A549 treated with dexamethasone at 1 μM for 4 hours (cell line): ENCODE measurements around the gene CDKN2D. TPM values are rescaled to one million over a fixed set of nuclear protein-coding genes. Genes with fewer than 3 reads are reported as not detected.

ENCODE experiments used
- total RNA-seq: library from RNA; stranded (reverse); fragments of 200-300 nt; extraction: Qiagen RNA extraction; gene quantifications from 5 replicates; pipeline ENCODE4 v1.2.3, GENCODE V29; 2022

CDKN2D gene
- 4.6 to 5.9 TPM (median 5.3 TPM) in 5 replicates for total RNA-seq

GRCh38 chr19:10568826-10569651, at the start of gene CDKN2D:
CDKN2D (minus strand) TSS chr19:10568979; CDS start chr19:10568653, 326 bp downstream.

DNA sequence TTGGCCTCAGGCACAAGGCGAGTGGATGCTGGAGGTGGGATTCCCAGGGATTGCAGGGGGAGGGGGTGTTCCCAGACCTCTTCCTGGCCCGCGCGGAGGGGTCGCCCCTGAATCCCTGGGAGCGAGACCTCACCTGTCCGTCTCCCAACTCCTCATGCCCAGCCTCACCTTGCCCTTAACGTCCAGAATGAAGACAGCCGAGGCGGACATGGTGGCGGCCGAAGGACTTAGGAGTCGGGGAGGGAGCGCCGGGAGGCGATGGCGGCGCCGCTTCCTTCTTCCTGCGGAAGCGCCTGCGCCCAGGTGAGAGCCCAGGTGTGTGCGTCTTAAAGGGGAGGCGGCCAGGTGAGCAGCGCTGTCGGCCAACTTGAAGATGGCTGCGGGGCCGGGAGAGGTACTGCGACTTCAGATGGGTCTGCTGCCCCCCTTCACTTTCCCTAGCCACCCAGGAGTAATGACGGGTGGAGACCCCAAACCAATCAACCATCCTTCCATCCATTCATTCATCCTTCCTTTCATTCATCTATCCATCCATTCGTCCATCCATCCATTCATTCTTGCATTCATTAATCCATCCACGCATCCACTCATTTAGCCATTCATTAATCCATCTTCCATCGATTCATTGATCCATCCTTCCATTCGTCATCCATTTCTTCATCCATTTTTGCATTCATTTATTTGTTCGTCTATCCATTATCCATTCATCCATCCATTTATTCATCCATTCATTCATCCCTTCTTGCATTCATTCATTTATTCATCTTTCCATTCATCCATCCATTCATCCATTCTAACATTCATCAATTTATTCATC, 18.5 kb upstream of the CDKN2D start, which contains the start of gene AP1M2:
Gene AP1M2 (minus strand): TSS at position 291 of the 817 bp plus-strand sequence. CDS start 81 bp downstream, at position 210.

DNA sequence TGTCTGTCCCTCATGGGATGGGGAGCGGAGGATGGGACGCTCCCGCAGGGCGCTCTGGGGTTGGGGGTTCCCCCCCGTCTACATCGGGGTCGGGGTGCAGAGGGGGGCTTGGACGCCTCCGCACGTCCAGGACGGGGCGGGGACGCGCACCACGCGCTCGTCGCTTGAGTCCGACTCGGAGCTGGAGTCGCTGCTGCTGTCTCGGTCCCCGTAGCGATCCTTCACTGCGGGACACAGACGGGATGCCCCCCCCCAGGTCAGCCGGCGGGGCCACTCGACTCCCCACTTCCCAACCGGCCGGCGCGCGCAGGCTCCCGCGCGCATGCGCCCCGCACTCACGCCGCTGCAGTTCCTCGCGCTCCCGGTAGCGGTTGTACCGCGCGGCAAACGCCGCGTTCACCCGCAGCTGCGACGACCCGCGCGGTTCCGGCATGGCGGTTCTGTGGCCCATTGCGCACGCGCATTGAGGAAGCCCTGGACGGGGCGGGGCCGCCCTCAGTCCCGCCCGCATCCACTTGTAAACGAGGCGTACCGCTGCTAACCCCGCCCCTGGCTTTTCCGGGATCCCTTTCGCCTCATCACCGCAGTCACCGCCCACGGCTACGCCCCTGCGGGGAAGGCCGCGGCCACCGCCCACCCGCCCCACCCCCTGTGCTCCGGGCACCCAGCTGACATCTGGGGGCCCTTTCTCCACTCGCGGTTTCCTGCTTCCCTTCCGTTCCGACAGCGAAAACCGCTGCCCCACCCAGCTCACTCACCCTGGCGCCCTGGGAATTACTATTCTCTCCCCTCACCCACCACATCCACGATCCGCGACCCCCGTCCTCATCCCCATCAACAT, 3.0 kb downstream of the CDKN2D start, which contains the start of gene KRI1:
Gene KRI1 (minus strand): TSS at position 444 of the 841 bp plus-strand sequence. CDS start 11 bp downstream, at position 433.

GRCh38 chr19:10543420-10544241, 25.1 kb downstream of the CDKN2D start, which contains the start of gene ATG4D:
ATG4D (plus strand) TSS chr19:10543904; CDS start chr19:10544091, 187 bp downstream.

GRCh38 chr19:10517361-10517759, 51.4 kb downstream of the CDKN2D start, which contains the start of gene S1PR5:
S1PR5 (minus strand) TSS chr19:10517447; CDS start chr19:10515011, 2,436 bp downstream.

Other genes with a start within 250 kb of the CDKN2D start
- 16.7 to 32.5 TPM (median 30.2 TPM) in 5 replicates for gene RAVER1, start 235.4 kb downstream of the CDKN2D start, total RNA-seq
- gene ICAM3, start 229.4 kb downstream of the CDKN2D start, total RNA-seq, result 6.7 to 9.7 TPM (median 8.2 TPM) in 5 replicates
- gene TYK2, start 188.4 kb downstream of the CDKN2D start, total RNA-seq, result 27.7 to 47.5 TPM (median 44.4 TPM) in 5 replicates
- 155 to 208 TPM (median 189 TPM) in 5 replicates for gene CDC37, start 165.4 kb downstream of the CDKN2D start, total RNA-seq
- 3.3 to 5.2 TPM (median 4.7 TPM) in 5 replicates for gene PDE4A, start 148.4 kb downstream of the CDKN2D start, total RNA-seq
- 51.2 to 65.3 TPM (median 56.6 TPM) in 5 replicates for gene KEAP1, start 65.6 kb downstream of the CDKN2D start, total RNA-seq
- 0.98 to 1.7 TPM (median 1.4 TPM) in 5 replicates for gene S1PR5, start 51.5 kb downstream of the CDKN2D start, total RNA-seq
- gene ATG4D, start 25.1 kb downstream of the CDKN2D start, total RNA-seq, result 16.4 to 21.2 TPM (median 20.6 TPM) in 5 replicates
- 13.0 to 18.8 TPM (median 16.6 TPM) in 5 replicates for gene KRI1, start 3.0 kb downstream of the CDKN2D start, total RNA-seq
- gene AP1M2, start 18.3 kb upstream of the CDKN2D start, total RNA-seq, result 25.7 to 36.9 TPM (median 30.2 TPM) in 5 replicates
- 6.8 to 9.8 TPM (median 8.8 TPM) in 5 replicates for gene SLC44A2, start 56.6 kb upstream of the CDKN2D start, total RNA-seq
- 132 to 191 TPM (median 177 TPM) in 5 replicates for gene ILF3, start 85.4 kb upstream of the CDKN2D start, total RNA-seq
- 25.9 to 31.2 TPM (median 30.5 TPM) in 5 replicates for gene QTRT1, start 132.5 kb upstream of the CDKN2D start, total RNA-seq
- gene DNM2, start 149.1 kb upstream of the CDKN2D start, total RNA-seq, result 42.4 to 60.9 TPM (median 58.5 TPM) in 5 replicates